ENCODE data around the gene EDAR.

Gene EDAR

DNA sequence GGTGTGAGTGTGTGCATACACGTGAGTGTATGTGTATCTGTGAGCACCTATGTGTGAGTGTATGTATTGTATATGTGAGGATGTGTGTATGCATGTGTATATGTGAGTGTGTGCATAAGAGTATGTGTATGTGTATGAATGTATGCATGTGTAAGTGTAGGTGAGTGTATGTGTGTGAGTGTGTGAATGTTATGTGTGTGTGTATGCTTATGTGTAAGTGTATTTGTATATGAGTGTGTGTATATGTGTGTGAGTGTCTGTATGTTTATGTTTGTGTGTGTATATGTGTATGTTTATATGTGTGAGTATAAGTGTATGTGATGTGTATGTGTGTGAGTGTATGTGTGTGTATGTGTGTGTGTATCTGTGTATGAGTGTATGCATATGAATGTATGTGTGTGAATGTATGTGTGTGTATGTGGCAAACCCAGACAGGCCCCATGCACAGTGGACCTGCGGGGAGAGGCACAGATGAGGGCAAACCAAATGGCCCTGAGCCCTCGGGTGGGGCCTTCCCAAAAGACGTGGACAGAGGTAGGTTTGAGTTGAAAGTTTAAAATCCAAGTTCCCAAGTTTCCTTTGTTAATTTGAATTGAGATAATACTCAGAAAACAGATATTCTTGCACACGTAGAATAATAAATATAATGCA is 51.5 kb downstream of the EDAR start:
- DNase-seq = no peak

DNA sequence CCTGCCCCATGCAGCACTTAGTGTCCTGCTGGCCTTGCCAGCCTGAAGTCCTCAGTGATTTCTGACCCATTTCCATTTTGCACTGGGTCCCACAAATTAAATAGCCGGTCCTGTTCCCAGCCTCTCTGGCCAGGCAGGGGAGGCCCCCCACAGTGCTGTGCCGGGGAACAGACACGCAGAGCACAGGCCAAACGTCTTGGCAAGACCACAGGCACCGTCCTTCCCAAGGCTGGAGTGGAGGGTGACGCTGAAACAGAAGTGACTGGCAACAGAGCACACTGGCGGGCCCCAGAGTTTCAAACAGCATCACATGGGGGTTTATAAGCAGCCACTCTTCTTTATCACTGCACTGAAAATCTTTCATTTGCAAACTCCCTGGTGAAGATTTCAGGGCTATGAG is 52.2 kb downstream of the EDAR start:
- no peak for DNase-seq

DNA sequence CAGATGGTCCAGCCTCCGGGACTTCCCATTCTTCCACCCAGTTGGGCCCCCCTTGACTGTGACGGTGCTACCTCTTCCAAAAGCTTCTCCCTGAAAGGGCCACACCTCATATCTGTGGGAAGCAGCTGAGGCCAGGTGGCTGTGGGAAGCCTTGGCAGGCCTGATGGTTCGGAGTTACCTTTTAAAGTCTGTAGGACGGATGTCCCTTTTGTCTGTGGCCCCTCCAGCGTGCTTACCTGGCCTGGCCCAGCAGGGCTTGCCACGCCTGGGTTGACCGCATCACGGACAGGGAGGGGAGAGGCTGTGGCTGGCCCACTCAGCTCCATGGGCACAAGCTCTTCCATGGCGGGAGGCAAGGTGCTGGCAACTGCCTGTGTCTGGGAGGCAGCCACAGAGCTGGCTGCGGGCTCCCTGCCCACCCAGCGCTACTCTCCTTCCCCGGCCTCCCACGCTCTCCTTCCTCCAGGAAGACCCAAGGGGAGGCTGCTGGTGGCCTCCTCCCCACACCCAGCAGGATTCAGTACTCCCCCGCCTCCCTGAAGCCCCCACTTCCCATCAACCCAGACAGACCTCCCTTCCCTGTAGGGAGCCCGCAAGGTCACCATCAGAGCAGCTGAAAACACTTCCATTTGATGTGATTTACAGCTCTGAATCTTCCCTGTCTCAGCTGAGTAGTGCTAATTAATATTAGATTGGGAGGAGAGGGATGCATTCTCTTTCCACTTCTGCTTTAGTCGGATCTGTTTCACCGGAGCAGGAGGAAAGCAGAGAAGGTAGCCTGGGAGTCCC is 52.8 kb downstream of the EDAR start:
- DNase-seq = no peak

DNA sequence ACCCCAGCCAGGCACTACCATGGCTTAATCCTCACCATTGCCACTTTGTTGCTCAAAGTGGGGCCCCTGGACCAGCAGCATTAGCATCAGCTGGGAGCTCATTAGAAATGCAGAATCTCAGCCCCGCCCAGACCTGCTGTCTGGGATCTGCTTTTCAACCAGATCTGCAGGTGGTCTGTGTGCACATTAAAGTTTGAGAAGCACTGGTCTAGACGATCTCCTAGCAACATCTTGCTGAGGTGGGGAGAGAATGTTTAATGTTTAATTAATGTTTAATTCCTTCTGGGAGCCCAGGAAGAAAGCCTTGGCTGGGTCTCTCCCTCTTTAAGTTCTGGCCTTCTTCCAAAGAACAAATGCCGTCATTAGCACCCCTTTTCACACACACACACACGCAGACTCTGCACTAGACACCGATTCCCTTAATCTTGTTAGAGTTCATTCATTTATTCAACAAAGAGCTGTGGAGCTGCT is 53.7 kb downstream of the EDAR start:
- no peak for DNase-seq

GRCh38 chr2:108934583-108935245 is 54.3 kb downstream of the EDAR start:
- DNase-seq = no peak

DNA sequence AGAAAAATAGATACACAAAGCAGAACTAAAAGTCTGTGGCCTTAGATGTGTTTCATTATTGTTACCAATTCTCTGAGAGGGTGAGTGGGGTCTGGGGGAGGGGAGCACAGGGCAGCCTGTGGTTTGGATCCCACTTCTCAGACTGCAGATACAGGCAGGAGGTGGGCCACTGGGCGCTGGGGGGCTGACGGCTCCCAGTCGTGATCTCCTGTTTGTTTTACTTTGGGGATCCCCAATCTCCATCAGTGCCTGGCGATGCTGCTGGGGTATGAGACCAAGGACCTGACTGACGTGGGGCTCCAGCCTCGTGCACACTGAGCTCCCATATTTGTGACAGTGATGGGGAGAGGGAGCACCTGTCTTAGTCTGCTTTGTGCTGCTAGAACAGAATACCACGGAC is 54.9 kb downstream of the EDAR start:
- no peak for DNase-seq

DNA sequence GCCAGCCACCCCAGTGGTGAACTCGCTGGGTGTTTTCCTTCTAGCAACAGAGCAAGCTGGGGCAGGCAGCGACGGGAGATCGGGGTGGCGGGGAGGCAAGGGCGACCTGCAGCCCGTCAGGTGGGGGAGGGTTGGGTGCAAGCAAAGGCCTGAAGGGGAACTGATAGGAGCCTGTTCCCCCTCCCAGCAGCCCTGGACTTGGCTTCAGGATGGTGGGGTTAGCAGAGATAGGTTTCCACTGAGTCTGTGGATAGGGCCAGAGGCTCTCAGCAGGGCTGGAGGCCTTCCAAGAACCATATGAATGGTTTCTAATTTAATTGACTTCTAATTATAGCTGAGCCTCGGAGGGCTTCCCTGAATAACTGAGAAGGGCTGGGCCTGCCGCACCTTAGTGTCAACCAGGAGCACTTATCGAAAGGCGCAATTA is 55.3 kb downstream of the EDAR start:
- DNase-seq = no peak

- DNase-seq = no peak
These were observed 56.2 kb downstream of the EDAR start for GRCh38 chr2:108932736-108933332.

DNA sequence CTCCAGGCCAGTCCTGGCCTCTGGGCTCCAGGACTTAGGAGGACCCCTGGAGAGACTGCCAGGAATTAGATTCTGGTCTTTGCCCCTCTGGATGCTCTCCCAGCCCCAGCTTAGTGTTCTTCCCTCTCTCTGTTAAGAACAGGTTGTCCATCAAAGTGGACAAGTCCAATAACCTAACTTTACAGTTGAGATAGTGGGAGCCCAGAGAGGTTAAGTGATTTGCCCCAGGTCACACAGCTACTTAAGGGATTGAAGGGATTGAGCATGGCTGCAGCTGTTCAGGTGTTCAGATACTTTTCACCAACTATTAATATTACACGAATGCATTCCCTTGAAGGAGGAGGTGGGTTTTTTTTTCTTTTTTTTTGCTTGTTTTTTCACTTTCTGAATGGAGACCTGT is 57.6 kb downstream of the EDAR start:
- DNase-seq = no peak

- DNase-seq = no peak
These were observed 59.1 kb downstream of the EDAR start for GRCh38 chr2:108929807-108930425.

DNA sequence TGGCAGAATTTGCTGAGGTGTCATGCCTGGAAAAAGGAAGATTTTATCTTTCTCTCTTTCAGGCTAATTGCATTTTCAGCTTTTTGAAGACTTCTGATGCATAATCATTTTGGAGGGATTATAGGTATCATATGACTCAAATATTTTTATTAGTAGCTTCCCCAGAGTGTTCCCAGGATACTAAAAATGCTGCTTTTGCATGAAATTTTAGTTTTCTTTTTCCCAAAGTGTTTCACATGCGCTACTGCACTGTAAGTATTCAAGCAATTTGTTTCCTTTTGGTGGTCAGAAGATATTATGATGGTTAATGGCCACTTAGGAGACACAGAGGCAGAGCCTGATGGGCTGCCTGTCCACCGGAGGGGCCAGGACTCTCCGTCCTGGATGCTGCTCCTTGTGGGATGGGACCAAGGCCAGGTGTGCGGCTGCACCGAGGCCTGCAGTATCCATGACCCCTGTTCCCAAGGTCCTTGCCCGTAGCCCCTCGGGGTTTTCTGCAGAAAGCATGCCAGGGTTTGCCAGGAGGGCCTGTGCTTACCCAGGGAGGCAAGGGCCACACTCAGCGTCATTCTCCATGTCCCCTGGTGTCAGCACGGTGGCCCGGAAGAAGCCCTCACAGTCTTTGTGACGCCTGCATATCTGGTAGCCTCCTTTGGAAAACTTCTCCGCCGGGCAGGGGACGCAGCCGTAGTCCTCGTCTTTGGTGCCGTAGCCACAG is 60.2 kb downstream of the EDAR start:
- DNase-seq = no peak

- no peak for DNase-seq
These were observed 60.9 kb downstream of the EDAR start for GRCh38 chr2:108927936-108928659.

- no peak for DNase-seq
These were observed 61.6 kb downstream of the EDAR start for GRCh38 chr2:108927405-108927804.

GRCh38 chr2:108926561-108927380 is 62.2 kb downstream of the EDAR start:
- no peak for DNase-seq

DNA sequence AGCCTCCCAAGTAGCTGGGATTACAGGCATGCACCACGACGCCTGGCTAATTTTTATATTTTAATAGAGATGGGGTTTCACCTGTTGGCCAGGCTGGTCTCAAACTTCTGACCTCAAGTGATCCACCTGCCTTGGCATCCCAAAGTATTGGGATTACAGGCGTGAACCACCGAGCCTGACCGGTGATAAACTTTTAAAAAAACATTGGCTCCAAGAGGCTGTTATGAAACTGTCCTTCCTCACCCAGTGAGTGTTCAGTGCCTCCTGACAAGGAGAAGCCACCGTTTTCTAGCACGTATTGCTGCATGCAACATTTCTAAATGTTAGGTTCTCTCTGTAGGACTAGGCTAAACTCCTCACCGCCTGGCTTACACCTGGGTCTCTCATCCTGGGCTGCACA is 63.3 kb downstream of the EDAR start:
- DNase-seq = no peak

- DNase-seq = no peak
These were observed 63.7 kb downstream of the EDAR start for GRCh38 chr2:108925286-108925685.

DNA sequence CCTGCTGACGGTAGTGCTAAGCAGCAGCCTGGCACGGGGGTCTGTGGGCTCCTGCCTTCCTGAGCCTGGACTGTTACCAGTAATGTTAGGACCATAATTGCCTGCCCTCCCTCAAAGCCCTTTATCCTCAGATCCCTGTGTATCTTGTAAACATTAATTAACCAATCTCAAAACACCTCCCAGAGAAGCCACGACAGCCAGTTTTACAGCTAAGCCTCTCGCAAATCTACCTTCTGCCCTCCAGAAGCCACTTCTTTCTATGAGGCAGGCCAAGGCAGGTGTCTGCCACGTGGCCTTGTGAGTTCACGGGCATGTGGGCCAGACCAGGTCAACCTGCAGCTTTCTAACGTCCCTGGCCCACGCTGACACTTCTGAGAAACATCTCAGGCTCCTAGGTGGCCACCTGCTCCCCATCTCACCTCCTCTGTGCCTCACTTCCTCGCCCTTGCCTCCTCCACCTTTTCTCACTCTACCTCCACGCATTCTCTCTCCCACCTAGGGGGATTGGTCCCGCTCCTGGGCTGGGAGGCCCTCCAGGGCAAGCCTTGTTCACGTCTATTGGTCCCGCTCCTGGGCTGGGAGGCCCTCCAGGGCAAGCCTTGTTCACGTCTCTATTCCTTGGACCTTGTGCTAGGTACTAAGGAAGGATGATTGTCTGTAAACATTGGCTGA is 64.3 kb downstream of the EDAR start:
- no peak for DNase-seq

- DNase-seq = no peak
These were observed 65.1 kb downstream of the EDAR start for GRCh38 chr2:108923736-108924579.

GRCh38 chr2:108923019-108923700 is 65.9 kb downstream of the EDAR start:
- DNase-seq = no peak

Data from stimulated activated CD4-positive, alpha-beta T cell treated with anti-CD3 and anti-CD28 coated beads, Interleukin-1b, Interleukin-23, amount 100 ng/mL, for 48 hours (primary cell).